Measurements from ENCODE around the gene DYRK4. TPM values are rescaled to one million over a fixed set of nuclear protein-coding genes. Genes with fewer than 3 reads are reported as not detected.

The DYRK4 gene
- total RNA-seq, 4 donors from 2014 or later = 14.8 to 26.4 (median 24.2) TPM

DNA sequence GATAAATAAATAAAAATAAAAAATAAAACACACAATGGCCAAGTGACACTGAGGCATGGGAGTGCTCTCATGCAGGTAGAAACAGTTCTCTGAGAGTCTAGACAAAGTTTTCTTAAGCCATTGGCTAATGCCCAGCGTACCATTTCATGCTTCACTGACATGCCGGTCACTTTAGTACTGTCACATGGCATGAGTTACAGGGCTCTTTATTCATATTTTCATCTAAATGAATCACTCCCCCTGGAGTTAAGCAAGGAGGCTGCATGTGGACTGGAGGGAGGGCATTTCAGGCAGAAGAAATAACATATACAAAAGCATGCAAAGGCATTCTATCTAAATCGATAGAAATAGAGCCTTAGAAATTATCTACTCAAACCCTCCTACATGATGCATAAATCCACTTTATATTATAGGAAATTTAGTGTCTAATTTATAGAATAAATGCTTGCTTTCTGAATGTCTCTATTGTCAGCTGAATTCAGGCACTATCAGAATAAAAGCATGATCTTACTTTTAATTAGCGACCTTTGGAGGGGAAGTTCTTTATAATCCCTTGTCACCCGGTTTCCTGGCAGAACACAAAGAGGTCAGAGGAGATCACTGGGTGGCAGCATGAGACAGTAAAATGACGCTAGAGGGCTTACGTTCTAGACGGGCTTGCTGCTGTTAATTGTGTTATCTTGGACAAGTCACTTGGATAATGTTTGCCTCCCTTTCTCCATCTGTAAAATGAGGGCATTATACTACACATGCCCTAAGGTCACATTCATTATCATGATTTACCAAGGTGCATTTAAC, 17.5 kb downstream of the DYRK4 start:
- no peak for DNase-seq (ENCODE audit: low spot score)
- TF ChIP-seq, protein P1, sequence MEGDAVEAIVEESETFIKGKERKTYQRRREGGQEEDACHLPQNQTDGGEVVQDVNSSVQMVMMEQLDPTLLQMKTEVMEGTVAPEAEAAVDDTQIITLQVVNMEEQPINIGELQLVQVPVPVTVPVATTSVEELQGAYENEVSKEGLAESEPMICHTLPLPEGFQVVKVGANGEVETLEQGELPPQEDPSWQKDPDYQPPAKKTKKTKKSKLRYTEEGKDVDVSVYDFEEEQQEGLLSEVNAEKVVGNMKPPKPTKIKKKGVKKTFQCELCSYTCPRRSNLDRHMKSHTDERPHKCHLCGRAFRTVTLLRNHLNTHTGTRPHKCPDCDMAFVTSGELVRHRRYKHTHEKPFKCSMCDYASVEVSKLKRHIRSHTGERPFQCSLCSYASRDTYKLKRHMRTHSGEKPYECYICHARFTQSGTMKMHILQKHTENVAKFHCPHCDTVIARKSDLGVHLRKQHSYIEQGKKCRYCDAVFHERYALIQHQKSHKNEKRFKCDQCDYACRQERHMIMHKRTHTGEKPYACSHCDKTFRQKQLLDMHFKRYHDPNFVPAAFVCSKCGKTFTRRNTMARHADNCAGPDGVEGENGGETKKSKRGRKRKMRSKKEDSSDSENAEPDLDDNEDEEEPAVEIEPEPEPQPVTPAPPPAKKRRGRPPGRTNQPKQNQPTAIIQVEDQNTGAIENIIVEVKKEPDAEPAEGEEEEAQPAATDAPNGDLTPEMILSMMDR (IDR thresholded peaks at IDR 0.05) = no peak
- ATAC-seq (ENCODE audit: low FRiP score) = no peak

DNA sequence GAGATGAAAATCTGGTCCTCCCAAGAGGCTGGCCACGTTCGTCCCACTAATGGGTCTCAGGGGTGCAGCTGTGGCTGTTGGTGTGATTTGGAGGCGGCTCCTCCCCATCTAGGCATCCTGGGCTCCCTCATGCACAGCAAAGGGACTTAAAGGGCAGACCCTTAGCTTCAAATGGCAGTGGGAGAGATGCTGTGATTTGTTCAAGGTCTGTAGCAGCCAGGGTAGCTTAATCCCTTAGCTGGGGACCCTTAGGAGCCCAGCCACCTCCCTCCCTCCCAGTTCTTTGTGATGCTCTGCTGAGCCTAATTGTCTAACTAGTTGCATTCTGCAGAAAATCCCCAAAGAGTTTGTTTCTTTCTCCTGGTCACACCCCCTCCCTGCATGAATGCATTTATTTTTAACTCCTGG, 18.3 kb downstream of the DYRK4 start:
- ATAC-seq (ENCODE audit: low FRiP score) = no peak
- no peak for DNase-seq (ENCODE audit: low spot score)
- TF ChIP-seq, protein P1 (IDR thresholded peaks at IDR 0.05) = no peak

DNA sequence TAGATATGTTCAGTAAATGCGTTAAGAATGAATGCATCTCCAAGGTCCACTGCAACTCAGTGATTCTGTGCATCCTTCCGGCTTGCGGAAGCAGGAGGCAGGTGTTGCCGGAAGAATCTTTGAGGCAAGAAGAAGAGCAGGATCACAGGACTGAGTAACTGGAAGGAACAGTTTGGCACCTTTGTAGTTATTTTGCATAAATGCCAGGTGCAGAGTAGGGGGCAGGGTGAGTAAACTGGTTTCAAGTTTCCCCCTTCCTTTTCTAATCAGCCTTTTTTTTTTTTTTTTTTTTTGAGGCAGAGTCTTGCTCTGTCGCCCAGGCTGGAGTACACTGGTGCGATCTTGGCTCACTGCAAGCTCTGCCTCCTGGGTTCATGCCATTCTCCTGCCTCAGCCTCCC, 22.3 kb downstream of the DYRK4 start:
- TF ChIP-seq, protein P1 (IDR thresholded peaks at IDR 0.05) = no peak
- ATAC-seq (ENCODE audit: low FRiP score) = no peak
- no peak for DNase-seq (ENCODE audit: low spot score)

GRCh38 chr12:4584896-4585295, 22.9 kb downstream of the DYRK4 start:
- DNase-seq (ENCODE audit: low spot score) (no peak), ATAC-seq (ENCODE audit: low FRiP score) (no peak)
- TF ChIP-seq, protein P1 (IDR thresholded peaks at IDR 0.05) = no peak

- no peak for DNase-seq (ENCODE audit: low spot score)
- TF ChIP-seq, protein P1 (IDR thresholded peaks at IDR 0.05) = no peak
- no peak for ATAC-seq (ENCODE audit: low FRiP score)
These were observed 24.5 kb downstream of the DYRK4 start for GRCh38 chr12:4586500-4586899.

GRCh38 chr12:4587108-4587507, 25.1 kb downstream of the DYRK4 start:
- TF ChIP-seq, protein P1 (IDR thresholded peaks at IDR 0.05) = no peak

DNA sequence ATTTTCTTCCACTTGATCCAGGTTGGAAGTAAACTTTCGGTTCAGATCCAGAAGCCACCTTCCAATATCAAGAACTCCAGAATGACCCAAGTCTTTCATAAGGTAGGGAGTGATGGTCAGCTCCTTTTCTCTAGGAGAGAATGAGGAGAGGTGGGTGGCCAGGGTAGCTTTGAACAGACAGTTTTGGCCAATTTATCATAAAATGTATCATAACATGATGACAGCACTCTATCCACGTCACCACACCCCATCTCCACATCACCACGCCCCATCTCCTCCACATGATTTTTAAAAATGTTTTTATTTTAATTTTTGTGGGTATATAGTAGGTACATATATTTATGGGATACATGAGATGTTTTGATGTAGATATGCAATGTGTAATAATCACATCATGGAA, 26.9 kb downstream of the DYRK4 start:
- DNase-seq (ENCODE audit: low spot score) (no peak), ATAC-seq (ENCODE audit: low FRiP score) (no peak)
- TF ChIP-seq, protein P1 (IDR thresholded peaks at IDR 0.05) = no peak

More at GRCh38 chr12:4587108-4587507, 25.1 kb downstream of the DYRK4 start:
- ATAC-seq (ENCODE audit: low FRiP score) = no peak
- no peak for DNase-seq (ENCODE audit: low spot score)
